ENCODE measurements around the gene EIF2S3.

DNA sequence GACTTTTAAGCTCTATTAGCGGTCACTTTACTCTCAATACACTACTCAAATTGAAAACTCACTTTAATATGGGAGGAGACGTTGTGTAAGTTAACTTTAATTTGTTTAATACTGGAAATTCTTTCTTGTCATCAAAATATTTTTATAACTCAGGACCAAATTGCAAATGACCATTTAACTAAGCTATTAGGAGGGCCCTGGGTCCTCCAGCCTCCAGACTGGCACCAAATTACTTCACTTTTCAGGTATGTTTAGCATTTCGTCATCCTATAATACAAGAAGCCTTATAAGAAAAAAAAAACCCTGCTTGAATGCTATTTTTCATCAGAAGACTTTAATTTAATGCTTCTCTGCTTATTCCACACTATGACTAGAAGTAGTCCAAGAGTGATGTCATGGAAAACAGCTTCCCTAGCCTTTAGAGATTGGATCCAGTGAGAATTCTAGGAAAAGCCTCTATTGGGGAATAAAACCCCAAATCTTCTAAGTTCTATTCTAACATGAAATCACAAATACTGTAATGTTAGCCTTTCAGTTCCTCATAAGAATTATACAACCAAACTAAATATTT, 34.4 kb upstream of the EIF2S3 start:
- TF ChIP-seq GATA2 (IDR thresholded peaks at IDR 0.05; ENCODE audit: low read depth, low read length): no peak
- TF ChIP-seq GATA3 (IDR thresholded peaks at IDR 0.05; ENCODE audit: low read depth, low read length): no peak
